Measurements from ENCODE around the gene MRPS5.

DNA sequence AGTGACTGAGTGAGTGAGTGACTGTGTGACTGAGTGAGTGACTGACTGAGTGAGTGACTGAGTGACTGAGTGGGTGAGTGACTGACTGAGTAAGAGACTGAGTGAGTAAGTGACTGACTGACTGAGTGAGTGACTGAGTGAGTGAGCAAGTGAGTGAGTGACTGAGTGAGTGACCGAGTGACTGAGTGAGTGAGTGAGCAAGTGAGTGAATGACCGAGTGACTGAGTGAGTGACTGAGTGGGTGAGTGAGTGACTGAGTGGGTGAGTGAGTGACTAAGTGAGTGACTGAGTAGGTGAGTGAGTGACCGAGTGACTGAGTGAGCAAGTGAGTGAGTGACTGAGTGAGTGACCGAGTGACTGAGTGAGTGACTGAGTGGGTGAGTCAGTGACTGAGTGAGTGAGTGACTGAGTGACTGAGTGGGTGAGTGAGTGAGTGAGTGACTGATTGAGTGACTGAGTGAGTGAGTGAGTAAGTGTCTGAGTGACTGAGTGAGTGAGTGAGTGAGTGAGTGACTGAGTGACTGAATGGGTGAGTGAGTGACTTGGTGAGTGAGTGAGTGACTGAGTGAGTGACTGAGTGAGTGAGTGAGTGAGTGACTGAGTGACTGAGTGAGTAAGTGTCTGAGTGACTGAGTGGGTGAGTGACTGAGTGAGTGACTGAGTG is 82.8 kb downstream of the MRPS5 start:
- TF ChIP-seq, protein P1, sequence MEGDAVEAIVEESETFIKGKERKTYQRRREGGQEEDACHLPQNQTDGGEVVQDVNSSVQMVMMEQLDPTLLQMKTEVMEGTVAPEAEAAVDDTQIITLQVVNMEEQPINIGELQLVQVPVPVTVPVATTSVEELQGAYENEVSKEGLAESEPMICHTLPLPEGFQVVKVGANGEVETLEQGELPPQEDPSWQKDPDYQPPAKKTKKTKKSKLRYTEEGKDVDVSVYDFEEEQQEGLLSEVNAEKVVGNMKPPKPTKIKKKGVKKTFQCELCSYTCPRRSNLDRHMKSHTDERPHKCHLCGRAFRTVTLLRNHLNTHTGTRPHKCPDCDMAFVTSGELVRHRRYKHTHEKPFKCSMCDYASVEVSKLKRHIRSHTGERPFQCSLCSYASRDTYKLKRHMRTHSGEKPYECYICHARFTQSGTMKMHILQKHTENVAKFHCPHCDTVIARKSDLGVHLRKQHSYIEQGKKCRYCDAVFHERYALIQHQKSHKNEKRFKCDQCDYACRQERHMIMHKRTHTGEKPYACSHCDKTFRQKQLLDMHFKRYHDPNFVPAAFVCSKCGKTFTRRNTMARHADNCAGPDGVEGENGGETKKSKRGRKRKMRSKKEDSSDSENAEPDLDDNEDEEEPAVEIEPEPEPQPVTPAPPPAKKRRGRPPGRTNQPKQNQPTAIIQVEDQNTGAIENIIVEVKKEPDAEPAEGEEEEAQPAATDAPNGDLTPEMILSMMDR (conservative IDR thresholded peaks at IDR 0.05; ENCODE audit: low read length): no peak
- TF ChIP-seq EZH2phosphoT487 (IDR thresholded peaks at IDR 0.05; ENCODE audit: borderline replicate concordance): no peak
